Measurements from ENCODE around the gene PNKD. TPM values are rescaled to one million over a fixed set of nuclear protein-coding genes. Genes with fewer than 3 reads are reported as not detected.

Gene PNKD
- polyA plus RNA-seq, 3 donors = 87.3 to 104 (median 103) TPM

GRCh38 chr2:218374795-218375194 lies 104.5 kb downstream of the PNKD start:
- DNase-seq (ENCODE audit: extremely low read depth in 1 of 11, low read depth in 9 of 11, low spot score in 4 of 11) = no peak

- peak in 3 of 11 donors; percentile 74 to 82 (median 80) for DNase-seq (ENCODE audit: extremely low read depth in 1 of 11, low read depth in 9 of 11, low spot score in 4 of 11)
Measured at GRCh38 chr2:218375212-218375611, 104.9 kb downstream of the PNKD start.

GRCh38 chr2:218378053-218378452 lies 107.7 kb downstream of the PNKD start:
- no peak for DNase-seq (ENCODE audit: extremely low read depth in 1 of 11, low read depth in 9 of 11, low spot score in 4 of 11)

- DNase-seq (ENCODE audit: extremely low read depth in 1 of 11, low read depth in 9 of 11, low spot score in 4 of 11) = no peak
Measured at GRCh38 chr2:218381916-218382366, 111.6 kb downstream of the PNKD start, which contains the start of gene SLC11A1. Gene SLC11A1, plus strand, starts transcription at chr2:218382273. Its CDS starts 96 bp downstream, at chr2:218382369.

GRCh38 chr2:218382785-218383184 lies 112.5 kb downstream of the PNKD start:
- DNase-seq (ENCODE audit: extremely low read depth in 1 of 11, low read depth in 9 of 11, low spot score in 4 of 11) = no peak

GRCh38 chr2:218383892-218384519 lies 113.7 kb downstream of the PNKD start:
- no peak for DNase-seq (ENCODE audit: extremely low read depth in 1 of 11, low read depth in 9 of 11, low spot score in 4 of 11)

- DNase-seq (ENCODE audit: extremely low read depth in 1 of 11, low read depth in 9 of 11, low spot score in 4 of 11) = no peak
Measured at GRCh38 chr2:218384975-218385374, 114.7 kb downstream of the PNKD start.

- no peak for DNase-seq (ENCODE audit: extremely low read depth in 1 of 11, low read depth in 9 of 11, low spot score in 4 of 11)
Measured at GRCh38 chr2:218386505-218387368, 116.4 kb downstream of the PNKD start.

- peak in 6 of 11 donors; percentile 71 to 85 (median 81) for DNase-seq (ENCODE audit: extremely low read depth in 1 of 11, low read depth in 9 of 11, low spot score in 4 of 11)
Measured at GRCh38 chr2:218387369-218388194, 117.3 kb downstream of the PNKD start.

- no peak for DNase-seq (ENCODE audit: extremely low read depth in 1 of 11, low read depth in 9 of 11, low spot score in 4 of 11)
Measured at GRCh38 chr2:218389333-218390150, 119.2 kb downstream of the PNKD start.

- no peak for DNase-seq (ENCODE audit: extremely low read depth in 1 of 11, low read depth in 9 of 11, low spot score in 4 of 11)
Measured at GRCh38 chr2:218391202-218391601, 120.9 kb downstream of the PNKD start.

GRCh38 chr2:218392459-218392858 lies 122.1 kb downstream of the PNKD start:
- no peak for DNase-seq (ENCODE audit: extremely low read depth in 1 of 11, low read depth in 9 of 11, low spot score in 4 of 11)

- no peak for DNase-seq (ENCODE audit: extremely low read depth in 1 of 11, low read depth in 9 of 11, low spot score in 4 of 11)
Measured at GRCh38 chr2:218392891-218393462, 122.7 kb downstream of the PNKD start.

GRCh38 chr2:218393750-218394290 lies 123.5 kb downstream of the PNKD start:
- no peak for DNase-seq (ENCODE audit: extremely low read depth in 1 of 11, low read depth in 9 of 11, low spot score in 4 of 11)

- DNase-seq (ENCODE audit: extremely low read depth in 1 of 11, low read depth in 9 of 11, low spot score in 4 of 11) = no peak
Measured at GRCh38 chr2:218394298-218395089, 124.2 kb downstream of the PNKD start.

GRCh38 chr2:218395090-218395444 lies 124.7 kb downstream of the PNKD start:
- no peak for DNase-seq (ENCODE audit: extremely low read depth in 1 of 11, low read depth in 9 of 11, low spot score in 4 of 11)

- DNase-seq (ENCODE audit: extremely low read depth in 1 of 11, low read depth in 9 of 11, low spot score in 4 of 11) = no peak
Measured at GRCh38 chr2:218395456-218395825, 125.1 kb downstream of the PNKD start.
